ENCODE data around the gene PAFAH1B1.
"Not testable (repeated sequence)": the region's sequence is repeated elsewhere in the genome, so short reads cannot be mapped to it uniquely, and the experiment has no call there.

PAFAH1B1 gene

GRCh38 chr17:2644971-2645370 lies 51.5 kb downstream of the PAFAH1B1 start:
- TF ChIP-seq, protein P1, sequence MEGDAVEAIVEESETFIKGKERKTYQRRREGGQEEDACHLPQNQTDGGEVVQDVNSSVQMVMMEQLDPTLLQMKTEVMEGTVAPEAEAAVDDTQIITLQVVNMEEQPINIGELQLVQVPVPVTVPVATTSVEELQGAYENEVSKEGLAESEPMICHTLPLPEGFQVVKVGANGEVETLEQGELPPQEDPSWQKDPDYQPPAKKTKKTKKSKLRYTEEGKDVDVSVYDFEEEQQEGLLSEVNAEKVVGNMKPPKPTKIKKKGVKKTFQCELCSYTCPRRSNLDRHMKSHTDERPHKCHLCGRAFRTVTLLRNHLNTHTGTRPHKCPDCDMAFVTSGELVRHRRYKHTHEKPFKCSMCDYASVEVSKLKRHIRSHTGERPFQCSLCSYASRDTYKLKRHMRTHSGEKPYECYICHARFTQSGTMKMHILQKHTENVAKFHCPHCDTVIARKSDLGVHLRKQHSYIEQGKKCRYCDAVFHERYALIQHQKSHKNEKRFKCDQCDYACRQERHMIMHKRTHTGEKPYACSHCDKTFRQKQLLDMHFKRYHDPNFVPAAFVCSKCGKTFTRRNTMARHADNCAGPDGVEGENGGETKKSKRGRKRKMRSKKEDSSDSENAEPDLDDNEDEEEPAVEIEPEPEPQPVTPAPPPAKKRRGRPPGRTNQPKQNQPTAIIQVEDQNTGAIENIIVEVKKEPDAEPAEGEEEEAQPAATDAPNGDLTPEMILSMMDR (IDR thresholded peaks at IDR 0.05; ENCODE audit: insufficient read depth, low read length, missing control alignments) = no peak
- CTCF ChIA-PET = interaction anchor here (1.3 kb wide), 1 partner anchor 11 kb away, joined by 3 read pairs; no protein-coding TSS in a partner anchor
- H3K4me3 ChIP-seq (ENCODE audit: low read depth, low read length) = no peak overlapping the region
- no peak for DNase-seq (ENCODE audit: low read depth, low spot score)
- POLR2A ChIA-PET = no interaction called here

GRCh38 chr17:2647957-2648356 lies 54.5 kb downstream of the PAFAH1B1 start:
- no peak for DNase-seq (ENCODE audit: low read depth, low spot score)
- ChIA-PET POLR2A (no interaction called here), CTCF (no interaction called here)
- H3K4me3 ChIP-seq (ENCODE audit: low read depth, low read length) = no peak overlapping the region
- TF ChIP-seq, protein P1 (IDR thresholded peaks at IDR 0.05; ENCODE audit: insufficient read depth, low read length, missing control alignments) = no peak

DNA sequence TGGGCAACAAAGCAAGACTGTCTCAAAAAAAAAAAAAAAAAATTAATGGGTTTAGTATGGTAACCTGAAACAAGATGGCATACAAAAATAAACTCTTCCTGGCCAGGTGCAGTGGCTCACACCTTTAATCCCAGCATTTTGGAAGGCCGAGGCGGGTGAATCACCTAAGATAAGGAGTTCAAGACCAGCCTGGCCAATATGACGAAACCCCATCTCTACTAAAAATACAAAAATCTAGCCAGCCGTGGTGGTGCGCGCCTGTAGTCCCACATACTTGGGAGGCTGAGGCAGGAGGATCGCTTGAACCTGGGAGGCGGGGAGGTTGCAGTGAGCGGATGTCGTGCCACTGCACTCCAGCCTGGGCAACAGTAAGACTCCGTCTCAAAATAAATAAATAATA lies 55.7 kb downstream of the PAFAH1B1 start:
- DNase-seq (ENCODE audit: low read depth, low spot score) = no peak
- ChIA-PET CTCF (no interaction called here), POLR2A (no interaction called here)
- no peak overlapping the region for H3K4me3 ChIP-seq (ENCODE audit: low read depth, low read length)
- TF ChIP-seq, protein P1 (IDR thresholded peaks at IDR 0.05; ENCODE audit: insufficient read depth, low read length, missing control alignments) = no peak

DNA sequence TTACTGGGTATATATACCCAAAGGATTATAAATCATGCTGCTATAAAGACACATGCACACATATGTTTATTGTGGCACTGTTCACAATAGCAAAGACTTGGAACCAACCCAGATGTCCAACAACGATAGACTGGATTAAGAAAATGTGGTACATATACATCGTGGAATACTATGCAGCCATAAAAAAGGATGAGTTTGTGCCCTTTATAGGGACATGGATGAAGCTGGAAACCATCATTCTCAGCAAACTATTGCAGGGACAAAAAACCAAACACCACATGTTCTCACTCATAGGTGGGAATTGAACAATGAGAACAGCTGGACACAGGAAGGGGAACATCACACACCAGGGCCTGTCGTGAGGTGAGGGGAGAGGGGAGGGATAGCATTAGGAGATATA lies 59.5 kb downstream of the PAFAH1B1 start:
- DNase-seq (ENCODE audit: low read depth, low spot score); H3K4me3 ChIP-seq (ENCODE audit: low read depth, low read length); POLR2A ChIA-PET: not testable (repeated sequence)
- CTCF ChIA-PET = interaction anchor here (1.0 to 1.4 kb wide), 2 partner anchors 22 to 23 kb away, joined by 3 to 4 read pairs; no protein-coding TSS in a partner anchor

GRCh38 chr17:2655546-2655945 lies 62.1 kb downstream of the PAFAH1B1 start:
- TF ChIP-seq, protein P1 (IDR thresholded peaks at IDR 0.05; ENCODE audit: insufficient read depth, low read length, missing control alignments) = no peak
- CTCF ChIA-PET = interaction anchor here (1.4 kb wide), 2 partner anchors 9 to 11 kb away, joined by 3 read pairs; no protein-coding TSS in a partner anchor
- no peak for DNase-seq (ENCODE audit: low read depth, low spot score)
- POLR2A ChIA-PET = no interaction called here
- H3K4me3 ChIP-seq (ENCODE audit: low read depth, low read length) = no peak overlapping the region

DNA sequence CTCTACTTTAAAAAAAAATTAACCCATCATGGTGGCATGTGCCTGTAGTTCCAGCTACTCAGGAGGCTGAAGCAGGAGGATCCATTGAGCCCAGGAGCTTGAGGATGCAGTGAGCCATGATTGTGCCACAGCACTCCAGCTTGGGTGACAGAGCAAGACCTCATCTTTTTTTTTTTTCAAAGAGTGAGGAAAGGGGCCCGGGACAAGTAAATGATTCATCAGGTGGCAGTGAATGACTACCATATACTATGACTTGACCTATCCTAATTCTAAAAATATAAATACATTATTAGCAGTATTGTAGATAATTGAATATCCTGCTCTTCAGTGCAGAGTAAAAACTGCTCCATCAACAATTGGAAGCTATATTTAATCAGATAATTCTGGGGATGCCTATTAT lies 62.8 kb downstream of the PAFAH1B1 start:
- TF ChIP-seq, protein P1 (IDR thresholded peaks at IDR 0.05; ENCODE audit: insufficient read depth, low read length, missing control alignments) = no peak
- POLR2A ChIA-PET = interaction anchor here (0.5 kb wide), 1 partner anchor 23 kb away, joined by 4 read pairs; no protein-coding TSS in a partner anchor

GRCh38 chr17:2659337-2659736 lies 65.9 kb downstream of the PAFAH1B1 start:
- CTCF ChIA-PET = interaction anchor here (4.0 kb wide), 1 partner anchor 15 kb away, joined by 19 read pairs; no protein-coding TSS in a partner anchor
- DNase-seq (ENCODE audit: low read depth, low spot score); POLR2A ChIA-PET; H3K4me3 ChIP-seq (ENCODE audit: low read depth, low read length): not testable (repeated sequence)

More for the DNA sequence above, 62.8 kb downstream of the PAFAH1B1 start:
- no peak for DNase-seq (ENCODE audit: low read depth, low spot score)
- no peak overlapping the region for H3K4me3 ChIP-seq (ENCODE audit: low read depth, low read length)
- CTCF ChIA-PET = interaction anchor here (0.6 to 1.4 kb wide), 3 partner anchors 9 to 14 kb away, joined by 3 read pairs; no protein-coding TSS in a partner anchor

- CTCF ChIA-PET = interaction anchor here (4.0 kb wide), 1 partner anchor 14 kb away, joined by 19 read pairs; no protein-coding TSS in a partner anchor
- POLR2A ChIA-PET = not testable (repeated sequence)
Observed at GRCh38 chr17:2660410-2660809, 67.0 kb downstream of the PAFAH1B1 start.

More at GRCh38 chr17:2660410-2660809, 67.0 kb downstream of the PAFAH1B1 start:
- not testable (repeated sequence) for H3K4me3 ChIP-seq (ENCODE audit: low read depth, low read length); DNase-seq (ENCODE audit: low read depth, low spot score)
